Smooth muscle cell of the pulmonary artery (primary cell): Measurements from ENCODE around the gene HOXA1. TPM values are rescaled to one million over a fixed set of nuclear protein-coding genes. Genes with fewer than 3 reads are reported as not detected.

Experiments used
- total RNA-seq: library from RNA; depleted of rRNA; stranded (reverse); fragments of >200 nt; gene quantifications from 2 replicates; pipeline ENCODE4 v1.2.3, GENCODE V29; 2014

HOXA1 gene
- 0.20 and 0.52 TPM in 2 replicates for total RNA-seq

GRCh38 chr7:27095897-27096767 is at the start of gene HOXA1:
TSS of gene HOXA1 (minus strand) at chr7:27096000. CDS start at chr7:27095912, 88 bp downstream.

GRCh38 chr7:27143023-27143949 is 47.5 kb upstream of the HOXA1 start, which contains the start of gene HOXA5:
TSS of gene HOXA5 (minus strand) at chr7:27143681. CDS start at chr7:27143607, 74 bp downstream.

GRCh38 chr7:27130540-27131389 is 35.0 kb upstream of the HOXA1 start, which contains the start of gene HOXA4:
TSS of gene HOXA4 (minus strand) at chr7:27130757. CDS start at chr7:27130733, 24 bp downstream.

GRCh38 chr7:27102581-27103442 is 7.0 kb upstream of the HOXA1 start, which contains the start of gene HOXA2:
TSS of gene HOXA2 (minus strand) at chr7:27102683. CDS start at chr7:27102500, 183 bp downstream.

Other genes starting within 250 kb of the HOXA1 start
- gene SKAP2, start 231.4 kb downstream of the HOXA1 start, total RNA-seq: 8.2 and 19.0 TPM in 2 replicates
- 1.2 and 1.4 TPM in 2 replicates for gene HOXA2, start 6.7 kb upstream of the HOXA1 start, total RNA-seq
- 0.59 and 2.0 TPM in 2 replicates for gene HOXA4, start 34.8 kb upstream of the HOXA1 start, total RNA-seq
- 1.2 and 5.1 TPM in 2 replicates for gene HOXA5, start 47.7 kb upstream of the HOXA1 start, total RNA-seq
- 1.4 TPM in 1 of 2 replicates, not detected in the other for gene HOXA6, start 51.8 kb upstream of the HOXA1 start, total RNA-seq
- gene HOXA3, start 56.6 kb upstream of the HOXA1 start, total RNA-seq: 4.4 and 5.8 TPM in 2 replicates
- gene HOXA7, start 60.7 kb upstream of the HOXA1 start, total RNA-seq: 0.13 TPM in 1 of 2 replicates, not detected in the other
- gene HOXA9, start 69.5 kb upstream of the HOXA1 start, total RNA-seq: 0.33 TPM in 1 of 2 replicates, not detected in the other
- 0.78 TPM in 1 of 2 replicates, not detected in the other for gene HOXA10, start 78.3 kb upstream of the HOXA1 start, total RNA-seq
- 0.13 TPM in 1 of 2 replicates, not detected in the other for gene HOXA11, start 89.2 kb upstream of the HOXA1 start, total RNA-seq
- not detected in 2 replicates for gene HOXA13, start 104.1 kb upstream of the HOXA1 start, total RNA-seq
- not detected in 2 replicates for gene EVX1, start 146.8 kb upstream of the HOXA1 start, total RNA-seq